Smooth muscle cell (in vitro differentiated cells): Measurements from ENCODE around the gene ASTN2. TPM values are rescaled to one million over a fixed set of nuclear protein-coding genes. Genes with fewer than 3 reads are reported as not detected.

Experiments used
- DNase-seq: peaks from one replicate; lab custom pipeline; 2025; ENCODE audit not compliant: unreplicated experiment; lab: John Stamatoyannopoulos, UW
- H2AFZ ChIP-seq: fragments of 200-600 bp; sonication (generic); 2 replicates; pipeline ENCODE4 v1.6.0; 2016; ENCODE audit warnings: antibody characterized with exemption, low read depth, mild to moderate bottlenecking
- H3F3A ChIP-seq: fragments of 200-600 bp; sonication (generic); 2 replicates; pipeline ENCODE4 v1.6.0; 2017; ENCODE audit warnings: antibody characterized with exemption, low read depth
- H3K27ac ChIP-seq: fragments of 200-600 bp; sonication (generic); 2 replicates; pipeline ENCODE4 v1.5.1; 2016; ENCODE audit warnings: low read depth, mild to moderate bottlenecking
- H3K27me3 ChIP-seq: fragments of 200-600 bp; sonication (generic); 2 replicates; pipeline ENCODE4 v1.6.1; 2016; ENCODE audit warnings: low read depth, mild to moderate bottlenecking
- H3K36me3 ChIP-seq: fragments of 200-600 bp; sonication (generic); 2 replicates; pipeline ENCODE4 v1.5.1; 2016; ENCODE audit warnings: low read depth
- H3K4me1 ChIP-seq: fragments of 200-600 bp; sonication (generic); 2 replicates; pipeline ENCODE4 v1.5.1; 2016; ENCODE audit warnings: low read depth
- H3K4me2 ChIP-seq: fragments of 200-600 bp; sonication (generic); 2 replicates; pipeline ENCODE4 v1.6.0; 2016; ENCODE audit warnings: mild to moderate bottlenecking
- H3K4me3 ChIP-seq: fragments of 200-600 bp; sonication (generic); 2 replicates; pipeline ENCODE4 v1.5.1; 2016; ENCODE audit warnings: mild to moderate bottlenecking
- H3K79me2 ChIP-seq: fragments of 200-600 bp; sonication (generic); 2 replicates; pipeline ENCODE4 v1.6.0; 2016; ENCODE audit warnings: low read depth, mild to moderate bottlenecking
- H3K9ac ChIP-seq: fragments of 200-600 bp; sonication (generic); 2 replicates; pipeline ENCODE4 v1.6.0; 2016; ENCODE audit warnings: low read depth
- H3K9me3 ChIP-seq: fragments of 200-600 bp; sonication (generic); replicated peaks from 2 replicates; pipeline ENCODE4 v1.5.1; 2016; ENCODE audit warnings: low read depth
- H4K20me1 ChIP-seq: fragments of 200-600 bp; sonication (generic); 2 replicates; pipeline ENCODE4 v1.6.0; 2016; ENCODE audit warnings: low read depth
- CTCF ChIP-seq: fragments of 200-600 bp; sonication (generic); IDR thresholded peaks from 2 replicates; pipeline ENCODE4 v1.5.1; 2017; ENCODE audit warnings: borderline replicate concordance, mild to moderate bottlenecking, antibody characterized with exemption; ENCODE audit not compliant: insufficient read depth, poor library complexity, severe bottlenecking
- WGBS: methylation state at CpG from one replicate; pipeline ENCODE4 v1.1.7; 2016; ENCODE audit warnings: low lambda C conversion rate; 5-methylcytosine and 5-hydroxymethylcytosine counted together
- polyA plus RNA-seq: library from polyadenylated mRNA; unstranded; fragments of >200 nt; fragmentation: Nextera tagmentation; extraction: Ambion mirVana; gene quantifications from 2 replicates; pipeline ENCODE4 v1.2.1, GENCODE V29; 2016
- total RNA-seq: library from RNA; depleted of rRNA; stranded (reverse); fragments of >200 nt; gene quantifications from 2 replicates; pipeline ENCODE4 v1.2.3, GENCODE V29; 2014

Gene ASTN2
- total and polyA plus RNA-seq, 2 experiments from 2014 or later, result 6.5 to 6.7 TPM

GRCh38 chr9:117459913-117460312 is 45.1 kb upstream of the ASTN2 start:
- Histone ChIP-seq H3K4me1 (no peaks in the 10 kb centered on the region), H3K9me3 (no peaks in the 10 kb centered on the region), H2AFZ (no peak overlapping the region), H3K27ac (no peak overlapping the region), H4K20me1 (no peaks in the 10 kb centered on the region), H3F3A (no peaks in the 10 kb centered on the region), H3K27me3 (peaks cover 15% of the 10 kb centered on the region), H3K79me2 (no peaks in the 10 kb centered on the region), H3K4me3 (no peak overlapping the region), H3K9ac (no peak overlapping the region), H3K4me2 (no peak overlapping the region), H3K36me3 (no peaks in the 10 kb centered on the region)
- DNase-seq, result no peak
- TF ChIP-seq CTCF, result no peak

- H3K27ac ChIP-seq, result no peak overlapping the region
- H2AFZ ChIP-seq, result no peak overlapping the region
- no peaks in the 10 kb centered on the region for H3K36me3 ChIP-seq
- no peaks in the 10 kb centered on the region for H3K9me3 ChIP-seq
- H3K4me2 ChIP-seq, result no peak overlapping the region
- DNase-seq, result no peak
- no peak for TF ChIP-seq CTCF
- WGBS, result 89% methylated on average over 3 of the region's 3 CpGs
- H3K4me3 ChIP-seq, result no peak overlapping the region
- H4K20me1 ChIP-seq, result no peaks in the 10 kb centered on the region
- no peaks in the 10 kb centered on the region for H3K4me1 ChIP-seq
- H3K79me2 ChIP-seq, result no peaks in the 10 kb centered on the region
- peaks cover 25% of the 10 kb centered on the region for H3K27me3 ChIP-seq
- H3K9ac ChIP-seq, result no peak overlapping the region
- H3F3A ChIP-seq, result no peaks in the 10 kb centered on the region
Observed at GRCh38 chr9:117458066-117458465, 43.2 kb upstream of the ASTN2 start.

GRCh38 chr9:117454711-117455110 is 39.9 kb upstream of the ASTN2 start:
- no peak for DNase-seq
- H3K27ac ChIP-seq, result no peak overlapping the region
- H3K9ac ChIP-seq, result no peak overlapping the region
- no peaks in the 10 kb centered on the region for H3F3A ChIP-seq
- peaks cover 50% of the 10 kb centered on the region for H3K27me3 ChIP-seq
- no peaks in the 10 kb centered on the region for H3K4me1 ChIP-seq
- no peak overlapping the region for H3K4me3 ChIP-seq
- no peak for TF ChIP-seq CTCF
- no peak overlapping the region for H2AFZ ChIP-seq
- H3K79me2 ChIP-seq, result no peaks in the 10 kb centered on the region
- H4K20me1 ChIP-seq, result no peaks in the 10 kb centered on the region
- H3K9me3 ChIP-seq, result no peaks in the 10 kb centered on the region
- H3K4me2 ChIP-seq, result no peak overlapping the region
- H3K36me3 ChIP-seq, result no peaks in the 10 kb centered on the region

- Histone ChIP-seq H3K4me1 (no peaks in the 10 kb centered on the region), H3K9ac (no peak overlapping the region), H3K36me3 (no peaks in the 10 kb centered on the region), H3F3A (no peaks in the 10 kb centered on the region), H3K27ac (no peak overlapping the region), H3K27me3 (peaks cover 42% of the 10 kb centered on the region), H4K20me1 (no peaks in the 10 kb centered on the region), H3K4me3 (no peak overlapping the region), H2AFZ (no peak overlapping the region), H3K79me2 (no peaks in the 10 kb centered on the region), H3K9me3 (no peaks in the 10 kb centered on the region), H3K4me2 (no peak overlapping the region)
- 92% methylated on average over 1 of the region's 1 CpG for WGBS
- TF ChIP-seq CTCF, result no peak
- no peak for DNase-seq
Observed at GRCh38 chr9:117453737-117454136, 38.9 kb upstream of the ASTN2 start.
